ENCODE data around the gene LPAR2.

The LPAR2 gene

GRCh38 chr19:19652482-19653295, 24.7 kb upstream of the LPAR2 start:
- DNase-seq = no peak

- DNase-seq = no peak
Measured at GRCh38 chr19:19651076-19651475, 23.1 kb upstream of the LPAR2 start.

GRCh38 chr19:19650331-19650730, 22.3 kb upstream of the LPAR2 start:
- DNase-seq = no peak

GRCh38 chr19:19649580-19649995, 21.6 kb upstream of the LPAR2 start:
- no peak for DNase-seq

GRCh38 chr19:19649155-19649554, 21.1 kb upstream of the LPAR2 start:
- DNase-seq = no peak

- no peak for DNase-seq
Measured at GRCh38 chr19:19647037-19647835, 19.2 kb upstream of the LPAR2 start.

- DNase-seq = no peak
Measured at GRCh38 chr19:19645233-19645870, 17.3 kb upstream of the LPAR2 start.

GRCh38 chr19:19644054-19644388, 16.0 kb upstream of the LPAR2 start:
- no peak for DNase-seq

GRCh38 chr19:19643158-19644053, 15.4 kb upstream of the LPAR2 start, which contains the start of gene GMIP:
GMIP (minus strand) TSS chr19:19643657; CDS start chr19:19643529, 128 bp downstream.
- peak; percentile 46 for DNase-seq

GRCh38 chr19:19642506-19643157, 14.6 kb upstream of the LPAR2 start:
- peak; percentile 35 for DNase-seq

GRCh38 chr19:19637523-19638251, 9.7 kb upstream of the LPAR2 start:
- no peak for DNase-seq

GRCh38 chr19:19637186-19637522, 9.1 kb upstream of the LPAR2 start:
- no peak for DNase-seq

GRCh38 chr19:19636573-19637185, 8.7 kb upstream of the LPAR2 start:
- no peak for DNase-seq

GRCh38 chr19:19635313-19635702, 7.3 kb upstream of the LPAR2 start:
- no peak for DNase-seq

GRCh38 chr19:19634516-19635312, 6.7 kb upstream of the LPAR2 start:
- no peak for DNase-seq

GRCh38 chr19:19633711-19634515, 5.9 kb upstream of the LPAR2 start:
- DNase-seq = no peak

- no peak for DNase-seq
Measured at GRCh38 chr19:19632661-19633060, 4.6 kb upstream of the LPAR2 start.

GRCh38 chr19:19631346-19631745, 3.3 kb upstream of the LPAR2 start:
- no peak for DNase-seq

GRCh38 chr19:19630426-19630825, 2.4 kb upstream of the LPAR2 start:
- no peak for DNase-seq

Data from NCI-H2171 (cell line).